GM11168 (cell line): ENCODE data around the gene CAT.

Source experiments
- in situ Hi-C: fragments of 300-500 bp; cut with MboI; formaldehyde crosslinking; loops from one replicate; pipeline ENCODE4 v1.12.0; 2022; ENCODE audit warnings: low sequenced_read_pairs; ENCODE audit not compliant: unreplicated experiment

Gene CAT

GRCh38 chr11:34513682-34514449, 75.1 kb downstream of the CAT start, which contains the start of gene ELF5:
TSS of gene ELF5 (minus strand) at chr11:34513794. CDS start at chr11:34505749, 8,045 bp downstream.
- in situ Hi-C loops: no loop called here

- in situ Hi-C loops: no loop called here
Observed at GRCh38 chr11:34514597-34514996, 75.9 kb downstream of the CAT start.

GRCh38 chr11:34516247-34517040, 77.7 kb downstream of the CAT start:
- in situ Hi-C loops: no loop called here

- in situ Hi-C loops: no loop called here
Observed at GRCh38 chr11:34519595-34520235, 81.0 kb downstream of the CAT start.

GRCh38 chr11:34521265-34521664, 82.5 kb downstream of the CAT start:
- in situ Hi-C loops: no loop called here
